M059J (cell line): ENCODE results near the gene GYPA. TPM values are rescaled to one million over a fixed set of nuclear protein-coding genes. Genes with fewer than 3 reads are reported as not detected.
"Not testable (repeated sequence)": the region's sequence is repeated elsewhere in the genome, so short reads cannot be mapped to it uniquely, and the experiment has no call there.

Experiments
- DNase-seq: peaks from one replicate; pipeline ENCODE4 v3.0.0-alpha.2; 2012; ENCODE audit warnings: low read depth
- total RNA-seq: library from RNA; depleted of rRNA; stranded (reverse); fragments of >200 nt; shearing (Covaris generic); gene quantifications from 2 replicates; pipeline ENCODE4 v1.2.3, GENCODE V29; 2014; rRNA removed

GYPA gene
- total RNA-seq: not detected in 2 replicates

DNA sequence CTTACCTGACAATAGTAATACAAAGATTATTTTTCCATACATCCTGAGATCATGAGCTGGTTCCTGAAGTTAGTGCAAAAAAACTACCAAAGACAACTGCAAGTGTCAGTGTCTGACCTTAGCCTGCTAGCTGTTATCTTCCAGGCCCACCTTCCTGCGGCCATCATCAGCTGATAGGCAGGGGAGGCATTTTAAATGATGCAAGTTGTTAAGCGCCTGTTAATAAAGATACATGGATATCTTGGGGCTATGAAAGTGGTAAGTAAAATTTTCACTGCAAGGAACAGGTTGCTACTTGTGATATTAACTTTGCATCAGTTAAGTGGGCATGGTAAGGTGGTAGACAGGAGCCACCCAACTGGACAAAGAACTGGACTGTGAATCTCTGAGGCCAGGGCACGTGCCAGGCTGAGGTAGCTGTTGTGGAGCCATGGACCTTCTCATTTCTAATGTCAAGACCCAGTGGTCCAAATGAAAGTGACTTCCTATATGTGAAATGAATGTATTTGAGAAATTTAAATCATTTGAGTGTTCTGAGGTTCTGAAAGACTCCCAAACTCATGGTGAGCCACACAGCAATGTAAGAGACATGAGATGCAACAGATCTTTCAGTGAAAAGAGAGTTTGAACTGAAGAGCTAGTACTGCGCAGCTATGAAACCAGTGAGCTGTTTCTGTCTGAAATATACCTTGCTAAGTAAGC, at the start of gene GYPA:
Gene GYPA (minus strand): TSS at position 125 of the 702 bp plus-strand sequence. CDS start 83 bp downstream, at position 42.
- not testable (repeated sequence) for DNase-seq

- no peak for DNase-seq
Observed at GRCh38 chr4:144190009-144190408, 49.5 kb upstream of the GYPA start.

DNA sequence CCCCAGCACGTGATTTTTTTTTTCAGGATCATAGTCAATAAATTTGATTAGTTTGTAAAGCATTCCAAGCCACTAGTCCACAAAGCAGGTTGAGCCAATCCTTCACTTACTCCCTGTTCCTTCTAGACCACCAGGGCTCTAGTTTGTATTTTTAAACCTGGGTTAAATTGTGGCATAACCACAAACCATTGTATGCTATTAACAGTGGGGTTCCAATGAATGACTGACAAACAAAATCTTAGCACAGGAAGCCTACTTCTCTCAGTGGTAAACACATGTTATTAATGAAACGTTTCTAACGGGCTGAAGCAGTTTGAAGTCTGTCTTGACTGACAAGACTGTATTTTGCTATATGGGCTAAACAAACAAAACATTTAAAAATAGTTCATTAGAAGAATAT, 48.6 kb upstream of the GYPA start:
- DNase-seq: no peak

DNA sequence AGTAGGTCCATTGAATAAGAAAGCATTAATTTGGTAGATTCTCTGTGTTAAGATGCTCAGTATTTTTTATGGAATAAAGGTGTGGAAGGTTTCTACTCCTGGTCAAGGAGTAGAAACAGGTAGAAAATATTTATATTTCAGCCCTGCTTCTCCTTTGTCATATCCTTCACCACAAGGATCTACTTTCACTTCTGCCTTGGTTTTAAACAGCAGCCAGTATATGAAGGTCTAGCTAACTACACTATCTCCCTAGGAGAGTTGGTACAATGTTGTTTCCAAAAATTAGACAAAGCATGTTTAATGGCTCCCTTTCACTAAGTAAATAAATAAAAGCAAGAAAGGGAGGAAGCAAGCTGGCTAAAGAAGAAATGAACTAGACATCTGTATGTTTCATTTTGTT, 44.6 kb upstream of the GYPA start:
- no peak for DNase-seq

DNA sequence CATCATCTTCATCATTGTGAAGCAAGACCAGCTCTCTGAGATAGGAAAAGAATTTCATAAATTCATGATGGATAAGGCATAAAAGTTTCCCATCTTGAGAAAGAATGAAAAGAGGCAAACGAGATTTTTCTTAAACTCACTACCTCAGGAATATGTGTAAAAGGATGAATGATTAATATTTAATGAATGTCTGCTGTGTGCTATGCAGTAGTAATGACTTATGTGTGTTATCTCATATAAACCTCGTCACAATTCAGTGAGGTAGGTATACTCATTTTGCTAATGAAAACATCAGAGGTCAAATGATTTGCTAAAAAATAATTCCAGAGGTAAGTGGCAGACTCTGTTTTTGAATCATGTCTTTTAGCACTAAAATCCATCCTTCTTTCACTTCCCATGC, 42.6 kb upstream of the GYPA start:
- DNase-seq: no peak

DNA sequence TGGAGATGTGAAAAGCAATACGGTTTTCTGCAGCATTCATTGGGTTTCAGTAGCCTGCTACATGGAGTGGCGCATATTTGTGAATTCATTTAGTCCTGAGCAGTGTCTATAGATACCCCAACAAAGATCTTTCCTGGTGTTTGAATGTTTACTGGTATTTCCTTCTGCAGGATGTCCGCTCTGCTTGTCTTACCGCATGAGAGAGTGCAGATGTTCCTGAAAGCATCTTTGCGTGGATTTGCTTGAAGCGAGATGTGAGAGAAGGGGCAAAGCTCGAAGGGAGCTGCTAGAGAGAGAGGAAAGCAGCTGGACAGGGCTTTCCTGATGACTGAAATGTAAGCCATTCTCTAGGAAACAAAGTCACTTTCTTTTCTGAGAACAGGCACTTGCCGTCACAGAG, 40.9 kb upstream of the GYPA start:
- no peak for DNase-seq

DNA sequence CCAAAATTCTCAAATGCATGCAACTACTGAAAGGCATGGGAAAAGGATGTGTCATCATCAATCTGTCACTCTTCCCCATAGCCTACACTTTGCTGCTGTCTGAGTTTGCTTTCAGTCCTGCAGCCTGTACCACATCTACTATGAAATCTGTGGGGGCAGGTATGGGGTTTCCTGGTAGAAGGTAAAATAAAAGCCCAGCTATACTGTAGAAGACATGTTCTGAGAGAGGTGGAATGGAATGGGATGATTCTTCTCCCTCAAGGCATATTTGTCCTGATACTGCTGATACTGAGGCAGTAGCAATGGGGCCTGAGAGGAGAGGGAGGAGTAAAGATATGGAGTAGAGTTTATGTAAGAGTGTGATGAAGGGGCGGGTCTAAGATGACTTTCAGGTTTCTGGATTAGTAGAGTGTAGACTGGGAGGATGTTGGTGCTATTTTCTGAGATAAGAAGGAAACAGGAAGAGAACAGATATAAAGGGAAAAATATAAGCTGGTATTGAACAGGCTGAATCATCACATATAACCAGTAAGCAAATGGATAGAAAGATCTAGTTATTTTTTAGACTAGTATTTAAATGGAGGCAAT, 38.7 kb upstream of the GYPA start:
- DNase-seq: no peak

DNA sequence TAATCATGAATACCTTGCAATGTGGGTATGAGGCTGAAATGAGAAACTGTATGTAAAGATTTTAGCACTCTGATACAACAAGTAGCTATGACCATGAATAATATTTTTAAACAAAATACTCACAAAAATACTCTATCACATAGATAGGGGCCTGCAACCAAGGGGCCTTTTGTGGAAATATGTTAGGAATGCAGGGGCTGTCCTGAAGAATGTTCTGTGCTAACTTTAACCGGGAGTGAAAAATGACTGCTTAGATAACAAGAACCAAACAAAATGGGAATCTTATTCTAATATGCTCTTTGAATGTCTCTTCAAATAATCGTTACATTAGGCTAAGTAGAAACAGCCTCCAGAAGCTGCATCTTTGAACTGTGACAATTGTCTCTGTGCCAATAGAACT, 37.9 kb upstream of the GYPA start:
- no peak for DNase-seq

DNA sequence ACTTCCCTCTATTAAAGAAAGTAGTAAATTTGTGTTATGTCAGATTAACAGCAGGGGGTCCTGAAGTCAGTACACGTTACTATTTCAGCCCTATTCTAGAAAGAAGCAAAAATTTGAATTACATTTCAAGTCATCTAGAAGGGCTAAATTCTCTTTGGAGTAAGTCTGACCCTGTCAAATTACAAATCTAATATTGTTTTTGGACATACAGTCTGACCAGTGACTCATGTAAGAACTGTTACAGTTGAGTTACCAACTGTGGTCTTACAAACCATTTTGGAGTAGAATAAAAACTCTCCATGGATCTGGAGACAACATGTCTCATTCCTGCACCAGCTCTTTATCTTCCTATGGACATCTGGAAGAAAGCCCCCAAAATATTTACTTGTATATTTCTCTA, 36.0 kb upstream of the GYPA start:
- DNase-seq: no peak

GRCh38 chr4:144174401-144175067, 34.0 kb upstream of the GYPA start:
- DNase-seq: peak; percentile 45

- DNase-seq: no peak
Observed at GRCh38 chr4:144171697-144172096, 31.2 kb upstream of the GYPA start.

DNA sequence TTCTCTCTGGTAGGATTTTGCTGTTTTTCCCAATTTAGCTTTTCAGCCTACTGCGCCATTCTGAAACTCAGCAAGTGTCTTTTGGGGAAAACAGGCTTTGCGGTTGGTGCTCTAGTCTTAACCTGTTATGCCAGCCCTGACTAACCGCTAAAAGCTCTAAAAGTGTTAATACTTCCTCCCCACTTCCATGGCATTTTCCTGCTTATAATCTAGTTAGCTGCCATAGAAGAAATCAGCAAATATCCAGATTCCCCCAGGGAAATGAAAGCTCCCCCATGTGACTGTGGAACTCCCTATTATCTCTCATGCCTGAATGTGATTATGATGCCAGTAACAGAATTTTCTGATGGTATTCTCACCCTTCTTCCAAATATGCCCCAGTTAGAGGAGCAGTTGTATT, 28.7 kb upstream of the GYPA start:
- no peak for DNase-seq

GRCh38 chr4:144154044-144154443, 13.5 kb upstream of the GYPA start:
- no peak for DNase-seq

- peak; percentile 2 for DNase-seq
Observed at GRCh38 chr4:144142690-144143326, 2.3 kb upstream of the GYPA start.

GRCh38 chr4:144141493-144141892, 975 bp upstream of the GYPA start:
- no peak for DNase-seq

DNA sequence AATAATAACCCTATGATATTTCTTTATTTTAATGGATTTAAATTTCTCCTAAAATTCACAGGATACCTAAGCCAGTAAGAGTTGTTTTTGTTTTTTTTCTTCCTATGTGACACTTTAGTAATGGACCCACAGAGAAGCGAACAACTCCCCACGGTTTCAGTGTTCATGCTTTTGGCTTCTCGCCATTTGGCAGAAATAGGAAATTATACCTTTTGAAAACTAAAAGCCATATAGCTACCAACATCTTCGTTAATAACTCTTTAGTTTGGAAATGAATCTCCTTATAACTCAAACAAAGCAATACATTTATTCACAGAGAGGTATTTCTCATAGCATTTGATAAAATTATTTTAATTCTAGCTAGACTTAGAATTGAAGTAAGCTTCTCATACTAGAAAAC, 527 bp downstream of the GYPA start:
- not testable (repeated sequence) for DNase-seq

DNA sequence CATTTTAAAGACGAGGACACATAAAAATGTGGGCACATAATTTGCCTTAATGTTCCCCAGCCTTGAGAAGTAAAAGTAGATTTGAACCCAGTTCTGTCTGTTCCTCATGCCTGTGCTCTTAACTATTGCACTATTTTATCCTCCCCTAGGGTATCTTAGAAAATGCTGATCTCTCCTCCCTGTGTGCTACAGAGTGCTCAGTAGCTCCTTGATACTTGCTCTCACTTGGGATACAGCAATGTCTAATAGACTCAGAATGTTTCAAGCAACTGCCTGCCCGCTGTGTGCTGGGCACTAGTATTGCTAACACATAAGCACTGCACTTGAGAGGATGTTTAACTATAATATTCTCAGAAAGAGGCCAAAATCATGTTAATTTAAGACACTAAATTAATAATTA, 971 bp downstream of the GYPA start:
- DNase-seq: not testable (repeated sequence)

DNA sequence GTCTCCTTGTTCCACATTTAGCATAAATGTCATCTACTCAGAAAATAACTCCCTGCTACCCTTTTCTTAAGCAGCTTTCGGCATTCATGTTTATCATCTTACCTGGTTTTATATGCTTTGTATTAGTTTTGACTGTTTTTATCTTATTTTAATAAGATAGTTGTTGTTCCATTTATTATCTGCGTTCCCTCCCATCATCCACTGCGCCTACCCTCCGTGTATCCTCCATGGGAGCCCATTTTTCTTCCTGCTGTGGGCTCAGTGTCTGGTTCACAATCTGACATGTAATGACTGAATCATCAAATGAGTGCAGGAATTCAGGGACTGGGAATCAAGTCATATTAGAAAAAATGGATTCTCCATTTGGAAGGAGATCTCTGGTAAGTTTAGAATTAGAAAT, 2.3 kb downstream of the GYPA start:
- not testable (repeated sequence) for DNase-seq

DNA sequence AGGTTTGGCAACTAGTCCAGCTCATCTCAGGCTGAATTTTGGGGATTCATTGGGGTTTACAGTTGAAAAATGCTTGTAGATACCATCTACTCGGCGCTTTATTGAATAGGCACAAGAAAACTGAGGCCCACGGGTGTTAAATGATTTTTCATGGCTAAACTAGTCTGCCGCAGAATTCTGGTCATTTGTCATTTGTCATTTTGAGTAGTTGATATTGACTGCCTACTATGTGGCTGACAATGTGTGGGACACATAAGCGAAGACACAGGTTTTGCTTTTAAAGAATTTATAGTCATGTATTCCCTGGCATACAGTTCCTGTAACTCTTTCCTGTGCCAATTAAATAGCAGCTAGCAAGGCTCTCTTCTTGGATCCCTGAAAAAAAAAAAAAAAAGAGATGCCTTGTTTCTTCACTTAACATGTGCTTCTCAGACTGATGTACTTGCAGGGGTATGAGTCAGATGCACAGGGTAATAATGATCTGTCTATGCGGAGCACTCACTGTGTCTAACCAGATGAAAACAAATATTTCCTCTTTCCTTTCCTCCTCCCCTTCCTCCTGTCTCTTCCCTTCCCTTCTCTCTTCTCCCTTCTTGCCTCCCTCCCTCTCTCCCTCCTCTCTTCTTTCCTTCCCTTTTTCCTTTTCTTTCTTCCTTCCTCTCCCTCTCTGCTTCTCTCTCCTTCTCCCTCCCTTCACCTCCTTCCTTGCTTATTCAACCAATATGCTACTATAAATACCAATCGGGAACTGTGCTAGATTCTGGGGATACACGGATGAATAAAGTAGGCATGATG, 3.2 kb downstream of the GYPA start:
- DNase-seq: not testable (repeated sequence)

GRCh38 chr4:144136189-144136588, 4.3 kb downstream of the GYPA start:
- not testable (repeated sequence) for DNase-seq

GRCh38 chr4:144130167-144130566, 10.4 kb downstream of the GYPA start:
- DNase-seq: not testable (repeated sequence)
